ENCODE data around the gene CCDC185. TPM values are rescaled to one million over a fixed set of nuclear protein-coding genes. Genes with fewer than 3 reads are reported as not detected.

The CCDC185 gene
- total and polyA plus RNA-seq, 2 donors (not counting 1 experiment from before 2014, with no cell fraction given): not detected

DNA sequence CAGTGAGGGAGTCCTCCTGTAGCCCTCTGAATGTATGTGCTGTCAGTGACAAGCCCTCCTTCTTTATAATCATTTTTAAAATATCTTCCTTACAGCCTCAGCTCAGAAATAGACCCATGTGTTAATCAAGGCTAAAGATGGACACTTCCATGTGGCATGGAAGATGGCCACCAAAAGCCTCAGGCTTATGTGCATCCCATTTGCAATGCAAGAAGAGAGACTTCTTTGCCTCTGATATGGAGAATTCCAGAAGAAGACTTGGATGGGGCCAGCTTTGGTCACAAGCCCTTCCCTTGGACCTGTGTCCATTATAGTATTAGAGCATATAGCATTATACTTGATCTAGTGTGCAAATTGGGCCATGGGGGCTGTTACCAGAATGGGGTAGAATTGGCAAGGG is 18.5 kb downstream of the CCDC185 start:
- H2AFZ ChIP-seq (ENCODE audit: insufficient read depth, low read depth, low read length, poor library complexity, severe bottlenecking): no peak overlapping the region
- H3K4me3 ChIP-seq (ENCODE audit: control extremely low read depth in 1 of 5, extremely low read depth in 1 of 5, insufficient read depth in 1 of 5, low read depth in 2 of 5, low read length in 4 of 5): no peak overlapping the region
- H3K27ac ChIP-seq (ENCODE audit: low read length in 2 of 2): no peak overlapping the region
- intact Hi-C loops (cut with micrococcal nuclease): no loop called here
- ATAC-seq (ENCODE audit: low read depth) (no peak), DNase-seq (no peak)
- H3K27me3 ChIP-seq (replicated peaks in 1 of 4; ENCODE audit: control extremely low read depth in 1 of 4, control insufficient read depth in 3 of 4, insufficient read depth in 4 of 4, low read length in 3 of 4): peaks cover 0 to 2% (median 0%) of the 10 kb centered on the region in 4 experiments
- no peak for TF ChIP-seq EZH2 (IDR thresholded peaks at IDR 0.05; ENCODE audit: borderline replicate concordance, insufficient read depth, low read depth, low read length, poor library complexity, severe bottlenecking)
- TF ChIP-seq, protein P1, sequence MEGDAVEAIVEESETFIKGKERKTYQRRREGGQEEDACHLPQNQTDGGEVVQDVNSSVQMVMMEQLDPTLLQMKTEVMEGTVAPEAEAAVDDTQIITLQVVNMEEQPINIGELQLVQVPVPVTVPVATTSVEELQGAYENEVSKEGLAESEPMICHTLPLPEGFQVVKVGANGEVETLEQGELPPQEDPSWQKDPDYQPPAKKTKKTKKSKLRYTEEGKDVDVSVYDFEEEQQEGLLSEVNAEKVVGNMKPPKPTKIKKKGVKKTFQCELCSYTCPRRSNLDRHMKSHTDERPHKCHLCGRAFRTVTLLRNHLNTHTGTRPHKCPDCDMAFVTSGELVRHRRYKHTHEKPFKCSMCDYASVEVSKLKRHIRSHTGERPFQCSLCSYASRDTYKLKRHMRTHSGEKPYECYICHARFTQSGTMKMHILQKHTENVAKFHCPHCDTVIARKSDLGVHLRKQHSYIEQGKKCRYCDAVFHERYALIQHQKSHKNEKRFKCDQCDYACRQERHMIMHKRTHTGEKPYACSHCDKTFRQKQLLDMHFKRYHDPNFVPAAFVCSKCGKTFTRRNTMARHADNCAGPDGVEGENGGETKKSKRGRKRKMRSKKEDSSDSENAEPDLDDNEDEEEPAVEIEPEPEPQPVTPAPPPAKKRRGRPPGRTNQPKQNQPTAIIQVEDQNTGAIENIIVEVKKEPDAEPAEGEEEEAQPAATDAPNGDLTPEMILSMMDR (IDR thresholded peaks at IDR 0.05): no peak
- no peak overlapping the region for H3K4me2 ChIP-seq (replicated peaks; ENCODE audit: low read depth, low read length, poor library complexity, severe bottlenecking)
- H3K4me3 Mint-ChIP-seq: no peak overlapping the region
- peaks cover 12% of the 10 kb centered on the region for H3K27me3 Mint-ChIP-seq
- H3K4me1 Mint-ChIP-seq: no peaks in the 10 kb centered on the region
- no peaks in the 10 kb centered on the region for H3K9me3 Mint-ChIP-seq (ENCODE audit: insufficient read depth)
- no peaks in the 10 kb centered on the region for H3K9me3 ChIP-seq (ENCODE audit: control extremely low read depth in 1 of 3, control insufficient read depth in 2 of 3, insufficient read depth in 1 of 3, low read length in 2 of 3)
- POLR2A ChIA-PET: no interaction called here
- no peaks in the 10 kb centered on the region for H3K36me3 ChIP-seq (replicated peaks in 1 of 2; ENCODE audit: control extremely low read depth in 1 of 2, control insufficient read depth in 1 of 2, extremely low read depth in 1 of 2, insufficient read depth in 2 of 2, low read length in 1 of 2)
- H3K79me2 ChIP-seq (ENCODE audit: control insufficient read depth, insufficient read depth, low read length): no peaks in the 10 kb centered on the region
- no peak overlapping the region for H3K27ac Mint-ChIP-seq
- no peak overlapping the region for H3K9ac ChIP-seq (ENCODE audit: low read length)
- CTCF ChIA-PET: no interaction called here
- no peaks in the 10 kb centered on the region for H4K20me1 ChIP-seq (ENCODE audit: control insufficient read depth, insufficient read depth, low read length, poor library complexity, severe bottlenecking)
- no peaks in the 10 kb centered on the region for H3K4me1 ChIP-seq (ENCODE audit: control insufficient read depth in 2 of 2, insufficient read depth in 2 of 2, low read length in 2 of 2)

DNA sequence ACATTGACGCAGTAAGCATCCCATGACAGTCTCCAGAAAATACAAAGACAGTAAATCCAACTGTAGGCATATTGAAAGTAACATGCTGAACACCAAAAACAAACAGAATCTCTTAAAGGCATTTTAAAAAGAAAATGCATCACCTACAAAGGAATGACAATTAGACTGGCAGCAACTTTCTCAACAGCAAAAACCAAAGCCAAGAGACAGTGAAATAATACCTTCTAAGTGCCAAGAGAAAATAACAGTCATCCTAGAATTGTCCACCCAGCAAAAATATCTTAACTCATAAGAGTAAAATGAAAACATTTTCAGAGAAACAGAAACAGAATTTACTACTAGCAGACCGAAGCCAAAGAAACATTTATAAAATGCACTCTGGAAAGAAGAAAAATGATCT is 20.0 kb downstream of the CCDC185 start:
- POLR2A ChIA-PET: no interaction called here
- intact Hi-C loops (cut with micrococcal nuclease): no loop called here

More for the DNA sequence above, 20.0 kb downstream of the CCDC185 start:
- whole genome bisulfite sequencing (ENCODE audit: insufficient coverage): no CpG with 5 or more reads among the region's 2 CpGs
- Mint-ChIP-seq H3K4me1 (no peaks in the 10 kb centered on the region), H3K4me3 (no peak overlapping the region), H3K27me3 (peaks cover 8% of the 10 kb centered on the region), H3K9me3 (ENCODE audit: insufficient read depth) (no peaks in the 10 kb centered on the region), H3K27ac (no peak overlapping the region)
- Histone ChIP-seq H3K27me3 (replicated peaks in 1 of 4; ENCODE audit: control extremely low read depth in 1 of 4, control insufficient read depth in 3 of 4, insufficient read depth in 4 of 4, low read length in 3 of 4) (peaks cover 0 to under 1% (median 0%) of the 10 kb centered on the region in 4 experiments), H4K20me1 (ENCODE audit: control insufficient read depth, insufficient read depth, low read length, poor library complexity, severe bottlenecking) (no peaks in the 10 kb centered on the region), H3K79me2 (ENCODE audit: control insufficient read depth, insufficient read depth, low read length) (no peaks in the 10 kb centered on the region), H3K4me2 (replicated peaks; ENCODE audit: low read depth, low read length, poor library complexity, severe bottlenecking) (no peak overlapping the region), H3K36me3 (replicated peaks in 1 of 2; ENCODE audit: control extremely low read depth in 1 of 2, control insufficient read depth in 1 of 2, extremely low read depth in 1 of 2, insufficient read depth in 2 of 2, low read length in 1 of 2) (no peaks in the 10 kb centered on the region), H3K4me1 (ENCODE audit: control insufficient read depth in 2 of 2, insufficient read depth in 2 of 2, low read length in 2 of 2) (no peaks in the 10 kb centered on the region), H2AFZ (ENCODE audit: insufficient read depth, low read depth, low read length, poor library complexity, severe bottlenecking) (no peak overlapping the region), H3K27ac (ENCODE audit: low read length in 2 of 2) (no peak overlapping the region), H3K9ac (ENCODE audit: low read length) (no peak overlapping the region), H3K9me3 (ENCODE audit: control extremely low read depth in 1 of 3, control insufficient read depth in 2 of 3, insufficient read depth in 1 of 3, low read length in 2 of 3) (no peaks in the 10 kb centered on the region), H3K4me3 (ENCODE audit: control extremely low read depth in 1 of 5, extremely low read depth in 1 of 5, insufficient read depth in 1 of 5, low read depth in 2 of 5, low read length in 4 of 5) (no peak overlapping the region)
- no peak for DNase-seq
- CTCF ChIA-PET: no interaction called here
- no peak for TF ChIP-seq EZH2 (IDR thresholded peaks at IDR 0.05; ENCODE audit: borderline replicate concordance, insufficient read depth, low read depth, low read length, poor library complexity, severe bottlenecking)
- TF ChIP-seq, protein P1 (IDR thresholded peaks at IDR 0.05): no peak
- no peak for ATAC-seq (ENCODE audit: low read depth)

Measured in B cell (primary cell).